HCT116 (cell line): ENCODE results near the gene TRPM6. TPM values are rescaled to one million over a fixed set of nuclear protein-coding genes. Genes with fewer than 3 reads are reported as not detected.

Experiments used
- ATAC-seq: fragments of 200-7000 bp; cut with Tn5 transposase; 2 replicates; pipeline ENCODE4 v1.9.1; 2020; ENCODE audit warnings: mild to moderate bottlenecking, moderate library complexity
- BruUV-seq: library from RNA; stranded (reverse); fragments of 400-500 nt; replicated peaks from 2 replicates; lab custom pipeline; 2021; lab: Mats Ljungman, UMichigan
- CTCF ChIA-PET: fragments of 300-600 bp; sonication (Branson Sonifier 250); formaldehyde crosslinking; loops from one replicate; lab custom pipeline; 2021; ENCODE audit warnings: antibody characterized with exemption; lab: Charles Lee
- POLR2A ChIA-PET: fragments of 300-600, 350-600 bp; sonication (Branson Sonifier 250); formaldehyde crosslinking; loops from one replicate; lab custom pipeline; 2021; ENCODE audit warnings: antibody characterized with exemption; lab: Charles Lee
- RAD21 ChIA-PET, 2 experiments: fragments of 300-600 bp; sonication (Branson Sonifier 250); formaldehyde crosslinking; loops; one replicate each; lab custom pipeline; 2023; ENCODE audit warnings: low total read pairs in 2 of 2; ENCODE audit not compliant: uncharacterized antibody in 2 of 2, unreplicated experiment in 2 of 2, low non-redundant PET in 1 of 2; lab: Charles Lee
- DNase-seq: peaks from one replicate; pipeline ENCODE4 v3.0.0-alpha.2; 2010; ENCODE audit warnings: low read depth, low spot score
- H2AFZ ChIP-seq: fragments of 200-600 bp; shearing (Covaris generic), sonication (generic); 2 replicates; pipeline ENCODE4 v1.6.1; 2017; ENCODE audit warnings: low read depth, mixed run types, mixed read lengths, antibody characterized with exemption, low read length; ENCODE audit not compliant: poor library complexity, severe bottlenecking
- H3K27ac ChIP-seq: 2 replicates; pipeline ENCODE4 v1.5.1; 2012; ENCODE audit warnings: low read depth, low read length
- H3K27me3 ChIP-seq: fragments of 200-600 bp; sonication (generic); 2 replicates; pipeline ENCODE4 v1.6.1; 2016; ENCODE audit warnings: mixed run types, low read length, mixed read lengths; ENCODE audit not compliant: insufficient read depth
- H3K36me3 ChIP-seq, 2 experiments: fragments of 200-500 bp in 1 of 2; fragments of 200-600 bp in 1 of 2; sonication (Bioruptor generic) in 1 of 2; sonication (generic) in 1 of 2; 2 replicates each; pipeline versions ENCODE4 v1.5.1 to v1.6.1; 2014 to 2016; ENCODE audit warnings: low read length in 2 of 2, inconsistent platforms in 1 of 2, mixed read lengths in 1 of 2, mixed run types in 1 of 2; ENCODE audit not compliant: insufficient read depth in 2 of 2, control insufficient read depth in 1 of 2
- H3K4me1 ChIP-seq, 2 experiments: fragments of 200-600 bp in 1 of 2; sonication (generic) in 1 of 2; 2 replicates each; pipeline versions ENCODE4 v1.5.1 to v1.6.1; 2012 to 2017; ENCODE audit warnings: low read length in 2 of 2, inconsistent platforms in 1 of 2, mild to moderate bottlenecking in 1 of 2, mixed read lengths in 1 of 2, mixed run types in 1 of 2, moderate library complexity in 1 of 2; ENCODE audit not compliant: insufficient read depth in 2 of 2, control insufficient read depth in 1 of 2
- H3K4me2 ChIP-seq: fragments of 200-600 bp; sonication (generic); 2 replicates; pipeline ENCODE4 v1.6.1; 2017; ENCODE audit warnings: mixed run types, low read length, mixed read lengths
- H3K4me3 ChIP-seq, 2 experiments: fragments of 200-600 bp in 1 of 2; sonication (generic) in 1 of 2; replicated peaks in 1 of 2; 2 replicates each; pipeline ENCODE4 v1.5.1; 2011 to 2016; ENCODE audit warnings: low read length in 2 of 2, control low read depth in 1 of 2, low read depth in 1 of 2, mild to moderate bottlenecking in 1 of 2, mixed read lengths in 1 of 2, mixed run types in 1 of 2
- H3K79me2 ChIP-seq: fragments of 200-600 bp; sonication (generic); 2 replicates; pipeline ENCODE4 v1.6.1; 2017; ENCODE audit warnings: mild to moderate bottlenecking, mixed run types, low read length, moderate library complexity, mixed read lengths; ENCODE audit not compliant: insufficient read depth
- H3K9ac ChIP-seq: fragments of 200-600 bp; sonication (generic); 2 replicates; pipeline ENCODE4 v1.6.1; 2016; ENCODE audit warnings: low read length, mixed read lengths
- H3K9me2 ChIP-seq: fragments of 200-600 bp; sonication (generic), shearing (Covaris generic); 2 replicates; pipeline ENCODE4 v1.6.1; 2017; ENCODE audit warnings: mixed run types, mild to moderate bottlenecking, moderate library complexity; ENCODE audit not compliant: insufficient read depth
- H3K9me3 ChIP-seq, 2 experiments: fragments of 200-500 bp in 1 of 2; fragments of 200-600 bp in 1 of 2; sonication (Bioruptor generic) in 1 of 2; sonication (generic) in 1 of 2; 2 replicates each; pipeline ENCODE4 v1.6.1; 2014 to 2017; ENCODE audit warnings: low read length in 2 of 2, mixed read lengths in 2 of 2, inconsistent platforms in 1 of 2, low read depth in 1 of 2, mild to moderate bottlenecking in 1 of 2, mixed run types in 1 of 2, moderate library complexity in 1 of 2; ENCODE audit not compliant: control insufficient read depth in 1 of 2, insufficient read depth in 1 of 2
- H4K20me1 ChIP-seq: fragments of 200-600 bp; sonication (generic), shearing (Covaris generic); 2 replicates; pipeline ENCODE4 v1.6.1; 2017; ENCODE audit warnings: mixed run types, mild to moderate bottlenecking, moderate library complexity; ENCODE audit not compliant: insufficient read depth
- FOSL1 ChIP-seq: IDR thresholded peaks from 2 replicates; pipeline ENCODE4 v1.6.1; 2012; ENCODE audit warnings: low read depth
- MAX ChIP-seq: IDR thresholded peaks from 2 replicates; pipeline ENCODE4 v1.6.1; 2012
- ZBTB33 ChIP-seq: IDR thresholded peaks from 2 replicates; pipeline ENCODE4 v1.6.1; 2011; ENCODE audit warnings: mild to moderate bottlenecking, low read length, moderate library complexity; ENCODE audit not compliant: insufficient replicate concordance; ENCODE audit errors: extremely low read depth
- ZFX ChIP-seq: fragments of 450-650 bp; IDR thresholded peaks from 2 replicates; pipeline ENCODE4 v1.6.1; 2017
- intact Hi-C: fragments of 100-400 bp; cut with micrococcal nuclease; formaldehyde crosslinking; loops from 2 replicates; pipeline ENCODE4 v1.10.0; 2022
- total RNA-seq: library from RNA; stranded (reverse); gene quantifications from one replicate; pipeline ENCODE4 v1.2.1, GENCODE V29; 2021; ENCODE audit not compliant: unreplicated experiment
- TF ChIP-seq, protein P1 (sequence below), 3 experiments: fragments of 200-600 bp in 1 of 3; sonication (generic) in 1 of 3; IDR thresholded peaks in 2 of 3; conservative IDR thresholded peaks in 1 of 3; 2 replicates each; pipeline ENCODE4 v1.5.1; 2012 to 2017; ENCODE audit warnings: low read depth in 2 of 3, low read length in 2 of 3, antibody characterized with exemption in 1 of 3, borderline replicate concordance in 1 of 3, control low read depth in 1 of 3, mild to moderate bottlenecking in 1 of 3, mixed read lengths in 1 of 3, mixed run types in 1 of 3, moderate library complexity in 1 of 3; ENCODE audit not compliant: insufficient read depth in 1 of 3

TRPM6 gene
- total RNA-seq, 1 experiment from 2014 or later, result 0.44 TPM

- H3K27ac ChIP-seq, result no peak overlapping the region
- TF ChIP-seq, protein P1, sequence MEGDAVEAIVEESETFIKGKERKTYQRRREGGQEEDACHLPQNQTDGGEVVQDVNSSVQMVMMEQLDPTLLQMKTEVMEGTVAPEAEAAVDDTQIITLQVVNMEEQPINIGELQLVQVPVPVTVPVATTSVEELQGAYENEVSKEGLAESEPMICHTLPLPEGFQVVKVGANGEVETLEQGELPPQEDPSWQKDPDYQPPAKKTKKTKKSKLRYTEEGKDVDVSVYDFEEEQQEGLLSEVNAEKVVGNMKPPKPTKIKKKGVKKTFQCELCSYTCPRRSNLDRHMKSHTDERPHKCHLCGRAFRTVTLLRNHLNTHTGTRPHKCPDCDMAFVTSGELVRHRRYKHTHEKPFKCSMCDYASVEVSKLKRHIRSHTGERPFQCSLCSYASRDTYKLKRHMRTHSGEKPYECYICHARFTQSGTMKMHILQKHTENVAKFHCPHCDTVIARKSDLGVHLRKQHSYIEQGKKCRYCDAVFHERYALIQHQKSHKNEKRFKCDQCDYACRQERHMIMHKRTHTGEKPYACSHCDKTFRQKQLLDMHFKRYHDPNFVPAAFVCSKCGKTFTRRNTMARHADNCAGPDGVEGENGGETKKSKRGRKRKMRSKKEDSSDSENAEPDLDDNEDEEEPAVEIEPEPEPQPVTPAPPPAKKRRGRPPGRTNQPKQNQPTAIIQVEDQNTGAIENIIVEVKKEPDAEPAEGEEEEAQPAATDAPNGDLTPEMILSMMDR (IDR thresholded peaks at IDR 0.05 in 2 of 3, conservative IDR thresholded peaks at IDR 0.05 in 1 of 3; ENCODE audit: borderline replicate concordance in 1 of 3, insufficient read depth in 1 of 3, low read depth in 2 of 3, low read length in 2 of 3), result peak; percentile 10 to 97 (median 95); a peak in 4 of 6 replicates
- TF ChIP-seq MAX (peak; percentile 46; the same call in 1 of the 2 replicates), ZBTB33 (no peak), FOSL1 (no peak), ZFX (no peak)
- no peaks in the 10 kb centered on the region for H3K9me3 ChIP-seq
- CTCF ChIA-PET, result interaction anchor here (1.0 to 2.8 kb wide), 3 partner anchors 16 to 317 kb away, joined by 3 to 8 read pairs (median 4); partner anchors contain the start of genes NMRK1 and OSTF1
- RAD21 ChIA-PET, result no interaction called here
- intact Hi-C loops, result no loop called here
- H3K27me3 ChIP-seq, result no peaks in the 10 kb centered on the region
- H2AFZ ChIP-seq, result peak overlapping the region; percentile 98
- no peak overlapping the region for H3K4me3 ChIP-seq
- H3K4me1 ChIP-seq, result peaks cover 0 to 6% of the 10 kb centered on the region in 2 experiments; a peak in 2 of 4 replicates
- H3K9me2 ChIP-seq, result no peaks in the 10 kb centered on the region
- no peaks in the 10 kb centered on the region for H3K79me2 ChIP-seq
- no peaks in the 10 kb centered on the region for H3K36me3 ChIP-seq
- ATAC-seq, result peak; percentile 95
- BruUV-seq, result no TSS peak
- no peak overlapping the region for H3K9ac ChIP-seq
- H3K4me2 ChIP-seq, result peak overlapping the region; percentile 25; the same call in 1 of the 2 replicates
- peak; percentile 47 for DNase-seq
- no peaks in the 10 kb centered on the region for H4K20me1 ChIP-seq
- POLR2A ChIA-PET, result no interaction called here
Measured at GRCh38 chr9:74770508-74771261, 117.0 kb downstream of the TRPM6 start.
